HG03039 (cell line): ENCODE data around the gene THOP1.
"Not testable (repeated sequence)": the region's sequence is repeated elsewhere in the genome, so short reads cannot be mapped to it uniquely, and the experiment has no call there.

Experiments used
- ATAC-seq: cut with Tn5 transposase; IDR thresholded peaks from one replicate; pipeline ENCODE4 v1.9.1; 2021; ENCODE audit warnings: mild to moderate bottlenecking, moderate library complexity; ENCODE audit not compliant: unreplicated experiment

The THOP1 gene

GRCh38 chr19:2780284-2780683 lies 5.0 kb upstream of the THOP1 start:
- ATAC-seq: no peak

GRCh38 chr19:2782329-2782935 lies 2.9 kb upstream of the THOP1 start:
- no peak for ATAC-seq

DNA sequence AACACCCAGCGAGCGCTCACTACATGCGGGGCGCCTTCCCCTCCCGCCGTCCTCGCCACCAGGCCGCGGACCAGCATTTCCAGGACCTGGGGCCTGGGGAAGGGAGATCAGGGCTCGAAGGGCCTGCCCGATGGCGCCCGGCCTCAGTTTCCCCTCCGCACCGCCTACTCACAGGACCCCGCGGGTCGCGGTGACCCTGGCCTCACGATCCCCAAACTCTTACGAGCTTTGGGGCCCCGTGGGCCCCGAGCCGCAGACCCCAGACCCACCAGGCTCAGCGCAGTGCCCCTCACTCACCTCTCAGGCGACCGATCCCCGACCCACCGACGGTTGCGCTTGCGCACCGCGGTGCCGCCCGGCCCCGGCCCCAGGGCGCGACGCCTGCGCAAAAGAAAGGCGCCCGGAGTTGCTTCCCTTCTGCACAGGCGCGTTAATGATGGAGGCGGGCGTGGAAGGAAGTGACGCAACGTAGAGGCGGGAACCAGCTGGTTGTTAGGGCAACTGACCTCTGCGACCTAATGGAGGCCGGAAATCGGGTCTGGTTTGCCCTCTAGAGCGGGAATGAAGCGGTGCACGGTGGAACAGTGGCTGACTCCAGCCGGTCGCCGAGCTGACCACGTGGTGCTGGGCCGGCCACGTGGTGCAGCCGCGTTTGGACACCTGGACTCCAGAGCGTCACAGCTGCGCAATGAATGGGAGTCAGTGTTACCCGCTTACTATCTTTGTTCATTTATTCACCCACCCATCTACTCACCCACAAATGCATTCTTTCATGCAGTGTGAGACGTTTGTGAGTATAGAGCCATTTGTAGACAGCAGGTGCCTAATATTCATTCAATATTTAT lies 2.1 kb upstream of the THOP1 start, which contains the start of gene SGTA:
TSS of gene SGTA (minus strand) at position 338 of the 845 bp plus-strand sequence. CDS start 14,205 bp downstream, outside the sequence.
- ATAC-seq: peak; percentile 61

DNA sequence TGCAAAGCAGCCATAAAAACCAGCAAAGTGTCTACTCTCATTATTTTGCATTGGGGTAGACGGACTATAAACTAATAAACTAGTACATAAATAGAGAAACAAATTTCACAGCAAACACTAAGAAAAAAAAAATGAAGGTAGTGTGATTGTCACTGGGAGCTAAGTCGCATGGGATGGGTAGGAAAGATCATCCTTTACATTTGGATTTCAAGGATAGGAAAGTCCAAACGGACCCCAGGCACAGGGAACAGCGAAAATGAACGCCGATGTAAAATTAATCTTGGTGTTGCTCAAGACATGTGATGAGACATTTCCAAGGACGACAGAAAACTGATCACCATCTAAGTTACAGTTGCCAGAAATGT lies 1.5 kb upstream of the THOP1 start:
- no peak for ATAC-seq

DNA sequence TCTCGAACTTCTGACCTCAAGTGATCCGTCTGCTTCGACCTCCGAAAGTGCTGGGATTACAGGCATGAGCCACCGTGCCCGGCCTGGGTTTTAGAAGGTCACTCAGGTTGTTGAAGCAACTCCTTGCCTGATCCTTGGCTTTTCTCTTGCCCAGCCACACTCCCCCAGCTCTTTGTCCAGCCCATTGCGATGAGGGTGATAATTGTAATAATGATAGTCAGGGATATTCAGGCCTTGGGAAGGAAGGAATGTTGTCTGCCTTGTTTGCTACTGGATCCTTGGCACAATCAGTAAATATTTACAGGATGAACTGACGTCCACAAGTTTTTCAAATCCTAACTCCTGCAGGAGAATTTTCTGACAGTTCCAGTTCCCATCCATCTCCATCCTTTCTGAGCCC lies 1.8 kb downstream of the THOP1 start:
- no peak for ATAC-seq

GRCh38 chr19:2788237-2788636 lies 2.9 kb downstream of the THOP1 start:
- no peak for ATAC-seq

DNA sequence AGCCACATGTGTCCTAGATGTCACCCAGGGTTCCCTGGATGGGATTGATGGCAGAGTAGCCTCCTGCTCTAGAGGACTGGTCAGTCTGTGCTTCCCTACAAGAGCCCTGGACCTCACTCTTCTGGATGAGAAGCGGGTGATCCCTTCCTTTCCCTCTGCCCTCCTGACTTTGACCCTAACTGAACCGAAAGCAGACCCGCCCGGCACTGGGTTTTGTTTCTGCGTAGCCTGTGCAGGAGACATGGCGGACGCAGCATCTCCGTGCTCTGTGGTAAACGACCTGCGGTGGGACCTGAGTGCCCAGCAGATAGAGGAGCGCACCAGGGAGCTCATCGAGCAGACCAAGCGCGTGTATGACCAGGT lies 4.9 kb downstream of the THOP1 start:
- no peak for ATAC-seq

- no peak for ATAC-seq
Observed at GRCh38 chr19:2790557-2791271, 5.4 kb downstream of the THOP1 start.

DNA sequence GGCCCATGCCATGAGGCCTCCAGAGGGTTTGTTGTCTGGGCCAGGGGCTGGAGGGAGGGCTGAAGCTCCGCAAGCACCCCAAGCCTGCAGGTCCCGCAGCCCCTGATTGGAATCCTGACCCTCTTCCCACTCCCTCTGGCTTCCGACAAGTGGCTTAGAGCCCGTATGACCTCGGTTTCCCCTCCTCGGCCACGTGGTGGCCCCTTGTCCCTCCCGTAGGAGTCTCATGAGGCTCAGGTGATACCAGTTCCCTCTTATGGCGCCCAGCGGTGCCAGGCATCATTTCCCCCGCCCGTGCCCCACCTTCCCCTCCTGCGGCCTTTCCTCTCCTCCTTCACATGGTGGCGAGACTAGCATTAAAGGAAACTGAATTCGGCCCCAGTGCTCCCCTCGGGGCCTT lies 6.1 kb downstream of the THOP1 start:
- no peak for ATAC-seq

DNA sequence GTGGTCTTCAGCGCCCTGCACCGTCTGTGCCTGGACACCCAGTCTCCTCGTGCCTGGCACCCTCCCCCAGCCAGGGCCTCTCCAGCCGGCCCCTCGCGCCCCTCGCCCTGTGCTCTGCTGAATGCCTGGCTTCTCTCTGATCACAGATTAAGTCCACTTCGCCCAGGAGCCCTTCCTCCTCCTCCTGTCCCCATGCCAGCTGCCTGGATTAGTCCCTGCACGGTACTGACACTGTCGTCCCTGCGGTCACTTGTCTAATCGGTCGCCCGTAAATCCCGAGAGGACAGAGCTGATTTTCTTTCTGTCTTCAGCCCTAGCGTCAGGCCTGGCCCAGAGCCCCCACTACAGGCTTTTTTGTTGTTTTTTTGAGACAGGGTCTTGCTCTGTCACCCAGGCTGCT lies 6.6 kb downstream of the THOP1 start:
- ATAC-seq: no peak

DNA sequence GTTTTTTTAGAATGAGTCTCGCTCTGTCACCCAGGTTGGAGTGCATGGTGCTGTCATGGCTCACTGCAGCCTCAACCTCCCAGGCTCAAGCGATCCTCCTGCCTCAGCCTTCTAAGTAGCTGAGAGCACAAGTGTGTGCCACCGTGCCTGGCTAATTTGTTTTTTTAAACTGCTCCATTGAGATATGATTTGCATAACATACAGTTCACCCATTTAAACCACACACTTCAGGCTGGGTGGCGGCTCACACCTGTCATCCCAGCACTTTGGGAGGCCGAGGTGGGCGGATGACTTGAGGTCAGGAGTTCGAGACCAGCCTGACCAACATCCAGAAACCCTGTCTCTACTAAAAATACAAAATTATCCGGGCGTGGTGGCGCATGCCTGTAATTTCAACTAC lies 7.4 kb downstream of the THOP1 start:
- not testable (repeated sequence) for ATAC-seq

DNA sequence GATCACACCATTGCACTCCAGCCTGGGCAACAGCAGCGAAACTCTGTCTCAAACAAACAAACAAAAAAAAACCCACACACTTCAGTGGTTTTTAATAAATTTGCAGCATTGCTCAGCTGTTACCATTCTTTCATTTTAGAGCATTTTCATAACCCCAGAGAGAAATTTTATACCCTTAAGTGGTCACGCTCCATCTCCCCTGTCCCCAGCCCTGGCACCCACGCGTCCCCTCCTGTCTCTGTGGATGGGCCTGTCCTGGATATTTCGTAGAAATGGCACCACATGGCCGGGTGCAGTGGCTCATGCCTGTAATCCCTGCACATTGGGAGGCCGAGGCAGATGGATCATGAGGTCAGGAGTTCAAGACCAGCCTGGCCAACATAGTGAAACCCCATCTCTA lies 7.8 kb downstream of the THOP1 start:
- no peak for ATAC-seq

- ATAC-seq: no peak
Observed at GRCh38 chr19:2793577-2793976, 8.3 kb downstream of the THOP1 start.

DNA sequence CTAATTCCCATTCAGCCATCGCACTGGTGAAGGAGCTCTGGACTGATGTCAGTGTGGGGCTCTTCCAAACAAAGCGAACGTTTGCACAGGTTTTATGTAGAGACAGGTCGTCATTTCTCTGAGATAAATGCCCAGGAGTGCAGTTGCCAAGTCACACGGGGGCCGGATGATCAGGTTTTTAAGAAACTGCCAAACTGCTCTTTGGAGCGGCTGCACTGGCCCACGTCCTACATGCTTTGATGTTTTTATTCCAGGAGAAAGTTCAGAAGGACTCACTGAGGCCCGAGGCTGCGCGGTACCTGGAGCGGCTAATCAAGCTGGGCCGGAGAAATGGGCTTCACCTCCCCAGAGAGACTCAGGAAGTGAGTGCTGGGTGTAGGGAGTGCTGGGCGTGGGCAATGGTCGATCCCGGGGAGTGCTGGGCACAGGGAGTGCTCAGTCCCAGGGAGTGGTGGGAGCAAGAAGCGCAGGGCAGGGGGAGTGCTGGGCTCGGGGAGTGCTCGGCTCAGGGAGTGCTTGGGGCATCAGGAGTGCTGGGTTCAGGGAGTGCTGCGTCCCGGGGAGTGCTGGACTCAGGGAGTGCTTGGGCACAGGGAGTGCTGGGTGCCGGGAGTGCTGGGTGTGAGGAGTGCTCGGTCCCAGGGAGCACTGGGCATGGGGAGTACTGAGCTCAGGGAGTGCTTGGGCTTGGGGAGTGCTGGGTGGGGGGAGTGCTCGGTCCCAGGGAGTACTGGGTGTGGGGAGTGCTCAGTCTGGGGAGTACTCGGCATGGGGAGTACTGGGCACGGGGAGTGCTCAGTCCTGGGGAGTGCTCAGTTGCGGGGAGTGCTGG lies 10.7 kb downstream of the THOP1 start:
- ATAC-seq: no peak

GRCh38 chr19:2796659-2797266 lies 11.5 kb downstream of the THOP1 start:
- ATAC-seq: no peak

- no peak for ATAC-seq
Observed at GRCh38 chr19:2797280-2797679, 12.0 kb downstream of the THOP1 start.

GRCh38 chr19:2798158-2798685 lies 12.9 kb downstream of the THOP1 start:
- ATAC-seq: no peak

DNA sequence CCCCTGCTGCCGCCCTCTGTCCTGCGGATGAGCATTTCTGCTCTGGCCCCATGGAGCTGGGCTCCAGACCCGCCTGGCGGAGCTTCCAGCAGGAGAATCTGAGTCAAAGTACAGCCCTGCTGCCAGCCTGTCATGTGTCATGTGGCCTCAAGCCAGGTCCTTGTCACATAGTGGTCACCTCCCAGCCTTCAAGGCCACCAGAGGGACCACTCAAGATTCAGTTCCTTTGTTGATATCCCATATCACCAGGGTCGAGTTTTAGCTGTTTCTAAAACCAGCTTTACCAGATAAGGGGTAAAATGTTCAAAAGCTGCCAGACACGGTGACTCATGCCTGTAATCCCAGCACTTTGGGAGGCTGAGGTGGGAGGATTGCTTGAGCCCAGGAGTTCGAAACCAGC lies 13.4 kb downstream of the THOP1 start:
- ATAC-seq: no peak

DNA sequence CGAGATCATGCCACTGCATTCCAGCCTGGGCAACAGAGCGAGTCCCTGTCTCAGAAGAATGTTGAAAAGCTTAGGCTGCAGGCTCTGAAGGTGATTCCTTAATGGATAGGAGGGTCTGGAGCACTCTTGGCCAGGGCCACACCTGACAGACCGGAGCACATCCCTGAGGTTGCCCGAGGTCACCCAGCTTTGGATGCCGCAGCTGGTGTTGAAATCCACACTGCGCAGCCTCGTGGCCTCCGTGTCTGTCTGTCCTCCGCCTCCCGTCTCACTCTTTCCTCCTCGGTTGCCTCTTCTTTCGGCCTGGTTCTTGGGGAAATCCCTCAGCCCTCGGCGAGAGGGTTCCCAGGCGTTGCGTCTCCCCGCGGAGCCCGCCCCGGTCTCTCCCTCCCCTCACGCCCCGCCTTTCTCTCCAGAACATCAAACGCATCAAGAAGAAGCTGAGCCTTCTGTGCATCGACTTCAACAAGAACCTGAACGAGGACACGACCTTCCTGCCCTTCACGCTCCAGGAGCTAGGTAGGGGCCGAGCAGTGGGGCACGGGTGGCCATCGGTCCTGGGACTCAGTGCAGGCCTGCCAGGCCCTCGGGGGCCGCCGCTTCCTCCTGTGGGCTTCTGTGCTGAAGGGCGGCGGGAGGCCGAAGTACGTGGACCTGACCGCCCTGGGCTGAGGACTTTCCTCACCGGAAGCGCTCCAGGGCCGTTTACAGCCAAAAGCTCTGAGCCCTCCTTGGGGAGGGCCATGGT lies 14.1 kb downstream of the THOP1 start:
- no peak for ATAC-seq

- ATAC-seq: no peak
Observed at GRCh38 chr19:2800506-2800905, 15.2 kb downstream of the THOP1 start.
